ENCODE measurements around the gene PDIA4.

The PDIA4 gene

GRCh38 chr7:149007611-149008010 lies 20.7 kb downstream of the PDIA4 start:
- no peak for DNase-seq (ENCODE audit: low read depth, low spot score)
- Histone ChIP-seq H3K9ac (ENCODE audit: insufficient read length, low read depth) (no peak overlapping the region), H3K36me3 (ENCODE audit: insufficient read depth, insufficient read length, low read length) (peaks cover 97% of the 10 kb centered on the region), H3K27me3 (ENCODE audit: insufficient read depth, insufficient read length) (no peaks in the 10 kb centered on the region), H3K4me3 (ENCODE audit: insufficient read length, low read depth) (no peak overlapping the region), H3K9me3 (ENCODE audit: insufficient read depth, low read length) (no peaks in the 10 kb centered on the region), H3K4me1 (ENCODE audit: insufficient read depth, insufficient read length) (peaks cover 2% of the 10 kb centered on the region)
- no peak for TF ChIP-seq ZNF274 (IDR thresholded peaks at IDR 0.05; ENCODE audit: low read depth, low read length)
- no peak for TF ChIP-seq YY1 (IDR thresholded peaks at IDR 0.05; ENCODE audit: insufficient read depth, insufficient read length)
- no peak for TF ChIP-seq SUZ12 (IDR thresholded peaks at IDR 0.05; ENCODE audit: extremely low read depth, insufficient read depth, insufficient read length)

- Histone ChIP-seq H3K9me3 (ENCODE audit: insufficient read depth, low read length) (no peaks in the 10 kb centered on the region), H3K36me3 (ENCODE audit: insufficient read depth, insufficient read length, low read length) (peaks cover 96% of the 10 kb centered on the region), H3K9ac (ENCODE audit: insufficient read length, low read depth) (no peak overlapping the region), H3K27me3 (ENCODE audit: insufficient read depth, insufficient read length) (no peaks in the 10 kb centered on the region), H3K4me3 (ENCODE audit: insufficient read length, low read depth) (no peak overlapping the region), H3K4me1 (ENCODE audit: insufficient read depth, insufficient read length) (peaks cover 2% of the 10 kb centered on the region)
- TF ChIP-seq SUZ12 (IDR thresholded peaks at IDR 0.05; ENCODE audit: extremely low read depth, insufficient read depth, insufficient read length) (no peak), YY1 (IDR thresholded peaks at IDR 0.05; ENCODE audit: insufficient read depth, insufficient read length) (no peak), ZNF274 (IDR thresholded peaks at IDR 0.05; ENCODE audit: low read depth, low read length) (no peak)
- DNase-seq (ENCODE audit: low read depth, low spot score) = no peak
Measured at GRCh38 chr7:149007146-149007545, 21.2 kb downstream of the PDIA4 start.

- DNase-seq (ENCODE audit: low read depth, low spot score) = no peak
- no peaks in the 10 kb centered on the region for H3K27me3 ChIP-seq (ENCODE audit: insufficient read depth, insufficient read length)
Measured at GRCh38 chr7:149006345-149006725, 22.0 kb downstream of the PDIA4 start.

DNA sequence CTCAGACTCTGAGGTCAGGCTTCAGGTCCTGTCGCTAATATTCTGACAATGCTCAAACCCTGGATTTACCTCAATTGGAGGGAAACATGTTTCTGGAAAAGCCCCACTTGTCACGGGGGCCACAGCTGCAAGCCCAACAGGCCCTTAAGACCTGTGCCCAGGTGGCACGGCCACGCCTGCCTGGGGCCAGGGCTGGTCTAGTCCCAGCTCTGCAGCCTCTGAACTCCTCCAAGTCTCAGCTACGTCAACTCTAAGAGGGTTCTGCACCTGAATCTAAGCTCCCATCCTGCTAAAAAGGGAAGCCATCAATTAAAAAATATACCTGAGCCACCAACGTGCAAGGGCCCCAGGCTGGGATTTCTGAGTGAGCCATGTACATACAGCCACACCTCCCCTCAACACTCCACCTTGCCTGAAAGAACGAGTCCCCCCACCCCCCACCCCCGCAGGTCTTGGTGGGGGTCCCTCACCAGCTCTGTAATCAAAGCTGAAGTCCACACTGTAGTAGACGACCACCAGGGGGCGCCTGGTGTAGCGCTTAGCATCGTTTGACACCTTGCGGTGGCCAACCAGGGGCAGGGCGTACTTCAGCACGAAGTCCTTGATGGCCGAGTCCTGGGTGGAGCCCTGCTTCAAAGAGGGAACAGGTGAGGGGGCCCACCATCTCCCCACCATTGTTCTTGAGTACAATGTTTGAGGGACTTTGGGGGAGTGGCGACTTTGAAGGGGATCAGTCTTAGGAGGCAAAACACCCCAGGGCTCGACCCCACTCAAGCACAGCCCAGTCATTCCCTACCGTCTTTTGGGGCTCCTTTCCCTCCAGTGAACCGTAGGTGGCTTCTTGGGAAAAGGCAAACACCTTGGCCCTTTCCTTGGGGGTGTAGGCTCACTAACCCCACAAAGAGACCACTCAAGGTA lies 22.6 kb downstream of the PDIA4 start:
- no peak for DNase-seq (ENCODE audit: low read depth, low spot score)
- Histone ChIP-seq H3K4me3 (ENCODE audit: insufficient read length, low read depth) (no peak overlapping the region), H3K36me3 (ENCODE audit: insufficient read depth, insufficient read length, low read length) (peaks cover 94% of the 10 kb centered on the region), H3K27me3 (ENCODE audit: insufficient read depth, insufficient read length) (no peaks in the 10 kb centered on the region), H3K9ac (ENCODE audit: insufficient read length, low read depth) (no peak overlapping the region), H3K9me3 (ENCODE audit: insufficient read depth, low read length) (no peaks in the 10 kb centered on the region), H3K4me1 (ENCODE audit: insufficient read depth, insufficient read length) (peaks cover 2% of the 10 kb centered on the region)
- TF ChIP-seq YY1 (IDR thresholded peaks at IDR 0.05; ENCODE audit: insufficient read depth, insufficient read length) (no peak), ZNF274 (IDR thresholded peaks at IDR 0.05; ENCODE audit: low read depth, low read length) (no peak), SUZ12 (IDR thresholded peaks at IDR 0.05; ENCODE audit: extremely low read depth, insufficient read depth, insufficient read length) (no peak)

More at GRCh38 chr7:149006345-149006725, 22.0 kb downstream of the PDIA4 start:
- Histone ChIP-seq H3K4me1 (ENCODE audit: insufficient read depth, insufficient read length) (peaks cover 2% of the 10 kb centered on the region), H3K9me3 (ENCODE audit: insufficient read depth, low read length) (no peaks in the 10 kb centered on the region), H3K4me3 (ENCODE audit: insufficient read length, low read depth) (no peak overlapping the region), H3K9ac (ENCODE audit: insufficient read length, low read depth) (no peak overlapping the region), H3K36me3 (ENCODE audit: insufficient read depth, insufficient read length, low read length) (peaks cover 96% of the 10 kb centered on the region)
- no peak for TF ChIP-seq ZNF274 (IDR thresholded peaks at IDR 0.05; ENCODE audit: low read depth, low read length)
- TF ChIP-seq SUZ12 (IDR thresholded peaks at IDR 0.05; ENCODE audit: extremely low read depth, insufficient read depth, insufficient read length) = no peak
- no peak for TF ChIP-seq YY1 (IDR thresholded peaks at IDR 0.05; ENCODE audit: insufficient read depth, insufficient read length)

DNA sequence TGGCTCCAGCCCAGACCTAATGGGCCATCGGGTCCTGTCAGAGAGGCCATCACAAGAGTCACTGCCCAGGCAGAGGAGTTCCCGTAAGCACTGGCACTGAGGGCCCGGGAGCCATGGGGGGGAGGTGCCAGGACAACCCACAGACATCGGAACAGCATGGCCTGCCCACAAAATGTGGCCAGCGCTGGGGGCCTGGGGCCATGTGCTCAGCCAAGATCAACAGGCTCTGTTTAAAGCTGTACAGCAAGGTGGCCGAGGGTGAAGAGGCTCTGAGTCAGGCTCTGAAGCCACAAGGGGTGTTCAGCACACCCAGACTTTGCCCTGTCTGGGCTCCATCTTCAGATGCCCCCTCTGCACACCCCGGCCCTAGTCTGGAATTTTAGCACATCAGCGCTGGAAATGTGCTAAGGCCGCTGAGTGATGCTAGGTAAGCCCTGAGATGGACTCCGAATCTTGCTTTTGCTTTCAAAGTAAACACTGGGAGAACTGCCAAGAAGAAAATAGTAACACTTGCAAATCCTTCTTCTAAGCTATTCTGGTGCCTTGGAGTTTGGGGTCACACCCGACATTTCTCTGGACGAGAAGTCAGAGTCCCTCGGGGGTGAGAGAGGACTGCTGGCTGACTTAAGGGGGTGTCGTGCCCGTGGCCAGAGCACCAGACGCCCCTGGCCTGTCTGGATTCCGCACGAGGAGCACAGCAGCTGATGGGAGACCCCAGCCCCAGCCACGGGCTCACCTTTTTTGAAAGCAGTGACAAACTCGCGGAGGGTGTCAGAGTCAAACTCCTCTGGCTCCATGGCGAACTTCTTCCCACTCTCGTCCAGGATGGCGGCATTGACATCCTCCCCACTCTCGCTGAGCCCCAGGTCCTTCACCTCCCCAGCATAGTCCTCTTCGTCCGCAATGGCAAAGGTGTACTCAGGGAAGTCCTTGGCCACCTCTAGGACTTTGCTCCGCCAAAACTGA lies 23.6 kb downstream of the PDIA4 start:
- Histone ChIP-seq H3K27me3 (ENCODE audit: insufficient read depth, insufficient read length) (no peaks in the 10 kb centered on the region), H3K9me3 (ENCODE audit: insufficient read depth, low read length) (no peaks in the 10 kb centered on the region), H3K4me3 (ENCODE audit: insufficient read length, low read depth) (no peak overlapping the region), H3K4me1 (ENCODE audit: insufficient read depth, insufficient read length) (peaks cover 2% of the 10 kb centered on the region), H3K36me3 (ENCODE audit: insufficient read depth, insufficient read length, low read length) (peaks cover 91% of the 10 kb centered on the region), H3K9ac (ENCODE audit: insufficient read length, low read depth) (no peak overlapping the region)
- no peak for DNase-seq (ENCODE audit: low read depth, low spot score)
- no peak for TF ChIP-seq ZNF274 (IDR thresholded peaks at IDR 0.05; ENCODE audit: low read depth, low read length)
- TF ChIP-seq SUZ12 (IDR thresholded peaks at IDR 0.05; ENCODE audit: extremely low read depth, insufficient read depth, insufficient read length) = no peak
- no peak for TF ChIP-seq YY1 (IDR thresholded peaks at IDR 0.05; ENCODE audit: insufficient read depth, insufficient read length)

- Histone ChIP-seq H3K9ac (ENCODE audit: insufficient read length, low read depth) (no peak overlapping the region), H3K36me3 (ENCODE audit: insufficient read depth, insufficient read length, low read length) (peaks cover 84% of the 10 kb centered on the region), H3K27me3 (ENCODE audit: insufficient read depth, insufficient read length) (no peaks in the 10 kb centered on the region), H3K4me3 (ENCODE audit: insufficient read length, low read depth) (no peak overlapping the region), H3K4me1 (ENCODE audit: insufficient read depth, insufficient read length) (peaks cover 2% of the 10 kb centered on the region), H3K9me3 (ENCODE audit: insufficient read depth, low read length) (no peaks in the 10 kb centered on the region)
- TF ChIP-seq SUZ12 (IDR thresholded peaks at IDR 0.05; ENCODE audit: extremely low read depth, insufficient read depth, insufficient read length) = no peak
- no peak for TF ChIP-seq YY1 (IDR thresholded peaks at IDR 0.05; ENCODE audit: insufficient read depth, insufficient read length)
- no peak for TF ChIP-seq ZNF274 (IDR thresholded peaks at IDR 0.05; ENCODE audit: low read depth, low read length)
- no peak for DNase-seq (ENCODE audit: low read depth, low spot score)
Measured at GRCh38 chr7:149003560-149004305, 24.6 kb downstream of the PDIA4 start.

Data from NT2/D1 (cell line).